H1 (cell line): Measurements from ENCODE around the gene GHRHR. TPM values are rescaled to one million over a fixed set of nuclear protein-coding genes. Genes with fewer than 3 reads are reported as not detected.

Experiments
- CTCF ChIA-PET: fragments of 300-600 bp; sonication (Branson Sonifier 250); formaldehyde crosslinking; loops from one replicate; lab custom pipeline; 2021; ENCODE audit not compliant: partially characterized antibody; lab: Charles Lee
- POLR2A ChIA-PET: fragments of 300-600 bp; sonication (Branson Sonifier 250); formaldehyde crosslinking; loops from one replicate; lab custom pipeline; 2021; ENCODE audit warnings: inconsistent platforms; ENCODE audit not compliant: partially characterized antibody; lab: Charles Lee
- DNase-seq, 2 experiments: peaks; one replicate each; pipeline versions ENCODE4 v3.0.0 to v3.0.0-alpha.2; 2010 to 2022; ENCODE audit warnings: low spot score in 2 of 2, low read depth in 1 of 2, mixed read lengths in 1 of 2
- FAIRE-seq: peaks from 2 replicates; lab custom pipeline; 2011; peaks lifted over from hg19 to GRCh38; lab: Jason Lieb, UNC
- H2AFZ ChIP-seq: 2 replicates; pipeline ENCODE4 v1.8.1; 2012; ENCODE audit warnings: low read length, inconsistent platforms
- H2AK5ac ChIP-seq: 2 replicates; pipeline ENCODE4 v1.6.1; 2013; ENCODE audit warnings: low read depth, low read length
- H2BK120ac ChIP-seq: replicated peaks from 2 replicates; pipeline ENCODE3; 2013; ENCODE audit warnings: low read depth, low read length, inconsistent platforms
- H2BK12ac ChIP-seq: 2 replicates; pipeline ENCODE4 v1.6.1; 2013; ENCODE audit warnings: low read depth, low read length
- H2BK15ac ChIP-seq: 2 replicates; pipeline ENCODE4 v1.6.1; 2013; ENCODE audit warnings: low read length
- H2BK20ac ChIP-seq: 2 replicates; pipeline ENCODE4 v1.6.1; 2013; ENCODE audit warnings: low read length
- H2BK5ac ChIP-seq: 2 replicates; pipeline ENCODE4 v1.6.1; 2013; ENCODE audit warnings: low read depth, low read length
- H3K14ac ChIP-seq: 2 replicates; pipeline ENCODE4 v1.6.1; 2013; ENCODE audit warnings: inconsistent platforms; ENCODE audit not compliant: insufficient read length
- H3K18ac ChIP-seq: 2 replicates; pipeline ENCODE4 v1.6.1; 2013; ENCODE audit warnings: low read length; ENCODE audit errors: extremely low read depth
- H3K23ac ChIP-seq: 2 replicates; pipeline ENCODE4 v1.6.1; 2013; ENCODE audit warnings: inconsistent platforms; ENCODE audit not compliant: insufficient read length
- H3K23me2 ChIP-seq: 2 replicates; pipeline ENCODE4 v1.6.1; 2013; ENCODE audit warnings: low read depth, low read length
- H3K27ac ChIP-seq: 2 replicates; pipeline ENCODE4 v1.6.1; 2011; ENCODE audit warnings: low read depth, low read length, inconsistent platforms
- H3K27me3 ChIP-seq, 4 experiments: replicated peaks in 1 of 4; 1 replicate in 1 of 4; 2 replicates in 3 of 4; pipeline versions ENCODE4 v1.6.1 to v1.8.1; 2011 to 2013; ENCODE audit warnings: low read length in 3 of 4, mild to moderate bottlenecking in 3 of 4, inconsistent platforms in 2 of 4, mixed read lengths in 2 of 4, moderate library complexity in 1 of 4; ENCODE audit not compliant: control insufficient read depth in 3 of 4, insufficient read depth in 3 of 4; ENCODE audit errors: extremely low read depth in 1 of 4
- H3K36me3 ChIP-seq, 4 experiments: 2 replicates each; pipeline versions ENCODE4 v1.6.1 to v1.8.1; 2011 to 2013; ENCODE audit warnings: mild to moderate bottlenecking in 4 of 4, low read length in 3 of 4, moderate library complexity in 2 of 4, control low read depth in 1 of 4, inconsistent platforms in 1 of 4; ENCODE audit not compliant: insufficient read depth in 4 of 4, control insufficient read depth in 2 of 4
- H3K4ac ChIP-seq: replicated peaks from 2 replicates; pipeline ENCODE3; 2013; ENCODE audit warnings: low read length, low read depth, mixed read lengths, inconsistent platforms; ENCODE audit not compliant: insufficient read length
- H3K4me1 ChIP-seq, 4 experiments: replicated peaks in 1 of 4; 1 replicate in 1 of 4; 2 replicates in 3 of 4; pipeline versions ENCODE4 v1.6.1 to v1.8.1; 2011 to 2013; ENCODE audit warnings: low read length in 3 of 4, inconsistent platforms in 2 of 4, mixed read lengths in 1 of 4; ENCODE audit not compliant: insufficient read depth in 4 of 4, control insufficient read depth in 3 of 4
- H3K4me2 ChIP-seq, 2 experiments: 2 replicates each; pipeline versions ENCODE4 v1.6.1 to v1.8.1; 2011 to 2013; ENCODE audit warnings: low read depth in 2 of 2, low read length in 2 of 2, control low read depth in 1 of 2, inconsistent platforms in 1 of 2, mild to moderate bottlenecking in 1 of 2; ENCODE audit not compliant: insufficient read depth in 1 of 2
- H3K4me3 ChIP-seq, 4 experiments: fragments of 200-600, 300-600 bp in 1 of 4; sonication (generic), shearing (Covaris generic), sonication (Bioruptor Twin) in 1 of 4; 2 replicates each; pipeline versions ENCODE4 v1.5.1 to v1.8.1; 2011 to 2016; ENCODE audit warnings: low read length in 4 of 4, low read depth in 3 of 4, control low read depth in 2 of 4, inconsistent platforms in 2 of 4, mild to moderate bottlenecking in 2 of 4, mixed read lengths in 1 of 4, moderate library complexity in 1 of 4; ENCODE audit not compliant: insufficient read depth in 2 of 4; ENCODE audit errors: extremely low read depth in 1 of 4
- H3K56ac ChIP-seq: replicated peaks from 2 replicates; pipeline ENCODE3; 2013; ENCODE audit warnings: low read depth, mild to moderate bottlenecking, mixed read lengths, low read length, inconsistent platforms; ENCODE audit not compliant: insufficient read length
- H3K79me1 ChIP-seq: 2 replicates; pipeline ENCODE4 v1.6.1; 2013; ENCODE audit warnings: low read depth, low read length, control low read depth
- H3K79me2 ChIP-seq, 2 experiments: 2 replicates each; pipeline versions ENCODE4 v1.6.1 to v1.8.1; 2012 to 2013; ENCODE audit warnings: low read length in 2 of 2, mild to moderate bottlenecking in 2 of 2, inconsistent platforms in 1 of 2; ENCODE audit not compliant: insufficient read depth in 2 of 2, control insufficient read depth in 1 of 2
- H3K9ac ChIP-seq, 4 experiments: replicated peaks in 1 of 4; 1 replicate in 1 of 4; 2 replicates in 3 of 4; pipeline versions ENCODE4 v1.6.1 to v1.8.1; 2011 to 2013; ENCODE audit warnings: low read depth in 3 of 4, low read length in 3 of 4, control low read depth in 2 of 4, mild to moderate bottlenecking in 2 of 4, moderate library complexity in 2 of 4, inconsistent platforms in 1 of 4; ENCODE audit errors: extremely low read depth in 1 of 4
- H3K9me3 ChIP-seq, 2 experiments: 2 replicates each; pipeline versions ENCODE4 v1.6.1 to v1.8.1; 2012 to 2013; ENCODE audit warnings: mild to moderate bottlenecking in 2 of 2, moderate library complexity in 2 of 2, control low read depth in 1 of 2, inconsistent platforms in 1 of 2, low read depth in 1 of 2, low read length in 1 of 2, mixed read lengths in 1 of 2; ENCODE audit not compliant: insufficient read depth in 2 of 2
- H4K20me1 ChIP-seq, 2 experiments: replicated peaks in 1 of 2; 2 replicates each; pipeline versions ENCODE3 to v1.8.1; 2011 to 2013; ENCODE audit warnings: inconsistent platforms in 2 of 2, low read length in 2 of 2, mild to moderate bottlenecking in 1 of 2; ENCODE audit not compliant: insufficient read depth in 2 of 2, control insufficient read depth in 1 of 2
- H4K5ac ChIP-seq: 2 replicates; pipeline ENCODE4 v1.6.1; 2013; ENCODE audit warnings: low read length, low read depth, mixed read lengths, inconsistent platforms; ENCODE audit not compliant: insufficient read length
- H4K8ac ChIP-seq: 2 replicates; pipeline ENCODE4 v1.8.0; 2013; ENCODE audit warnings: mild to moderate bottlenecking, moderate library complexity, low read length, inconsistent platforms; ENCODE audit not compliant: insufficient read depth; ENCODE audit errors: extremely low read depth
- H4K91ac ChIP-seq: replicated peaks from 2 replicates; pipeline ENCODE3; 2013; ENCODE audit warnings: low read length, mixed read lengths, inconsistent platforms; ENCODE audit not compliant: insufficient read length
- ASH2L ChIP-seq: fragments of 200-600, 300-600 bp; sonication (generic); IDR thresholded peaks from one replicate; pipeline ENCODE4 v1.7.1; 2017; ENCODE audit warnings: low read length
- BRCA1 ChIP-seq: IDR thresholded peaks from 2 replicates; pipeline ENCODE4 v1.6.1; 2012; ENCODE audit warnings: low read depth, low read length, improper control_type of control experiment
- CHD2 ChIP-seq: IDR thresholded peaks from 2 replicates; pipeline ENCODE4 v1.6.1; 2012; ENCODE audit warnings: low read length, improper control_type of control experiment
- FOSL1 ChIP-seq: IDR thresholded peaks from 2 replicates; pipeline ENCODE4 v1.6.1; 2011; ENCODE audit warnings: mild to moderate bottlenecking, low read depth, low read length, moderate library complexity; ENCODE audit not compliant: insufficient read depth
- GABPA ChIP-seq: IDR thresholded peaks from 2 replicates; pipeline ENCODE4 v1.6.1; 2011; ENCODE audit warnings: mild to moderate bottlenecking, low read length, moderate library complexity, borderline replicate concordance; ENCODE audit not compliant: insufficient read depth
- SIRT6 ChIP-seq: IDR thresholded peaks from one replicate; pipeline ENCODE4 v1.7.1; 2012; ENCODE audit warnings: low read length, inconsistent platforms
- SUZ12 ChIP-seq: fragments of 200-600 bp; sonication (generic); IDR thresholded peaks from 2 replicates; pipeline ENCODE4 v1.6.1; 2012; ENCODE audit warnings: mild to moderate bottlenecking, inconsistent platforms, low read length, moderate library complexity, mixed read lengths
- TCF12 ChIP-seq: IDR thresholded peaks from 2 replicates; pipeline ENCODE4 v1.6.1; 2011; ENCODE audit warnings: low read depth, mild to moderate bottlenecking, low read length
- WGBS, 2 experiments: shearing (Covaris generic) in 1 of 2; methylation state at CpG; one replicate each; pipeline versions ENCODE4 v1.1.6 to v1.1.7; 2013 to 2015; ENCODE audit warnings: low lambda C conversion rate in 2 of 2, mixed read lengths in 2 of 2, inconsistent platforms in 1 of 2, low coverage in 1 of 2, missing lambda C conversion rate in 1 of 2; ENCODE audit not compliant: insufficient replicate concordance in 2 of 2, insufficient coverage in 1 of 2, insufficient read length in 1 of 2; ENCODE audit errors: extremely low coverage in 1 of 2, missing lambda C conversion rate in 1 of 2; 5-methylcytosine and 5-hydroxymethylcytosine counted together
- polyA plus RNA-seq, 7 experiments: library from polyadenylated mRNA; depleted of rRNA in 3 of 7; stranded (reverse) in 5 of 7; unstranded in 2 of 7; fragments of >200 nt in 5 of 7; fragments of 200-250 nt in 2 of 7; gene quantifications; 1 replicate in 5 of 7; 2 replicates in 1 of 7; 4 replicates in 1 of 7; pipeline versions ENCODE4 v1.2.1 to v1.2.3, GENCODE V29; 2011 to 2013; ENCODE audit warnings: missing spikeins in 2 of 7, mixed read lengths in 2 of 7
- total RNA-seq: library from RNA; stranded (reverse); fragmentation: NEBNext Ultra II Directional; extraction: Animal tissue kit (Norgen Biotek cat#: 25700); gene quantifications from 2 replicates; pipeline ENCODE4 v1.2.1, GENCODE V29; 2021
- TF ChIP-seq, protein P1 (sequence below): IDR thresholded peaks from 2 replicates; pipeline ENCODE4 v1.6.1; 2011; ENCODE audit warnings: low read length, improper control_type of control experiment
- TF ChIP-seq, protein P2 (sequence below): IDR thresholded peaks from 2 replicates; pipeline ENCODE4 v1.6.1; 2012; ENCODE audit warnings: inconsistent platforms

GHRHR gene
- total and polyA plus RNA-seq, 2 of the 8 experiments (the other 6 are each of a cell fraction or from before 2014, with no cell fraction given) = 0.60 to 6.5 TPM

DNA sequence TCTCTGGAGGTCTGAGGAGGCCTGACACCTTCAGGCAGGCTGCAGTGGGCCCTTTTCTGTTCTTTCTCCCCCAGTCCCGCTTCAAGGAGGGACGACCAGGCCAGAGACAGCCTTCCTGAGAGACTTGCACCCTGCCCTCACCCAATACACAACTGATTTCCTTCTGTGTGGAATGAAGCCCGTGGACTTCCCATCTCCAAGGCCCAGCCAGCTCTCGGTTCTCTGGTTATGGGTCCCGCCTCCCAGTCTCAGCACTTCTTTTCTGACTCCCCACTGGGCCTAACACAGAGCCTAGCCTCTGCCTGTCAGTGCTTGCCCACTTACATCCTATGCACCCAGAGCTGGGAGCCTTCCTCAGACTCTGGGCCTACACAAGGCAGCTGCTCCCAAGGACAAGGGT lies 64.3 kb downstream of the GHRHR start:
- POLR2A ChIA-PET = no interaction called here
- H3K27me3 ChIP-seq = no peaks in the 10 kb centered on the region
- TF ChIP-seq ASH2L (no peak), BRCA1 (no peak), FOSL1 (no peak), TCF12 (no peak), GABPA (no peak), SIRT6 (no peak), SUZ12 (no peak), CHD2 (no peak)
- TF ChIP-seq, protein P1, sequence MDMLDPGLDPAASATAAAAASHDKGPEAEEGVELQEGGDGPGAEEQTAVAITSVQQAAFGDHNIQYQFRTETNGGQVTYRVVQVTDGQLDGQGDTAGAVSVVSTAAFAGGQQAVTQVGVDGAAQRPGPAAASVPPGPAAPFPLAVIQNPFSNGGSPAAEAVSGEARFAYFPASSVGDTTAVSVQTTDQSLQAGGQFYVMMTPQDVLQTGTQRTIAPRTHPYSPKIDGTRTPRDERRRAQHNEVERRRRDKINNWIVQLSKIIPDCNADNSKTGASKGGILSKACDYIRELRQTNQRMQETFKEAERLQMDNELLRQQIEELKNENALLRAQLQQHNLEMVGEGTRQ = no peak
- TF ChIP-seq, protein P2, sequence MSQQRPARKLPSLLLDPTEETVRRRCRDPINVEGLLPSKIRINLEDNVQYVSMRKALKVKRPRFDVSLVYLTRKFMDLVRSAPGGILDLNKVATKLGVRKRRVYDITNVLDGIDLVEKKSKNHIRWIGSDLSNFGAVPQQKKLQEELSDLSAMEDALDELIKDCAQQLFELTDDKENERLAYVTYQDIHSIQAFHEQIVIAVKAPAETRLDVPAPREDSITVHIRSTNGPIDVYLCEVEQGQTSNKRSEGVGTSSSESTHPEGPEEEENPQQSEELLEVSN = no peak
- H3K18ac ChIP-seq = 0 out of 2 replicates have a peak overlapping the region, but pooled peaks have one; percentile 78
- no peaks in the 10 kb centered on the region for H3K23me2 ChIP-seq
- H4K91ac ChIP-seq = no peak overlapping the region
- H3K27ac ChIP-seq = no peak overlapping the region
- H3K36me3 ChIP-seq = no peaks in the 10 kb centered on the region
- no peak overlapping the region for H2AFZ ChIP-seq
- H3K9ac ChIP-seq = no peak overlapping the region
- no peak overlapping the region for H3K4ac ChIP-seq
- H2BK20ac ChIP-seq = no peak overlapping the region
- FAIRE-seq = no peak
- no peaks in the 10 kb centered on the region; the same call in 1 of the 2 replicates for H3K79me1 ChIP-seq
- no peak overlapping the region for H2BK5ac ChIP-seq
- no peak overlapping the region for H3K23ac ChIP-seq
- H3K4me1 ChIP-seq = peaks cover 3 to 10% (median 6%) of the 10 kb centered on the region in 4 experiments
- H2BK120ac ChIP-seq = no peak overlapping the region
- H4K8ac ChIP-seq = no peak overlapping the region
- H2AK5ac ChIP-seq = no peak overlapping the region
- no peak overlapping the region for H3K56ac ChIP-seq
- no peak overlapping the region for H4K5ac ChIP-seq
- no peak overlapping the region for H3K4me3 ChIP-seq
- no peak overlapping the region for H2BK15ac ChIP-seq
- peak overlapping the region; percentile 60; the same call in 1 of the 2 replicates for H2BK12ac ChIP-seq
- WGBS, 2 experiments = 89% methylated on average over 5 of the region's 5 CpGs; no CpG with 5 or more reads in 1 of the 2 experiments
- CTCF ChIA-PET = interaction anchor here (1.3 to 52.0 kb wide), 7 partner anchors 12 to 96 kb away, joined by 3 to 880 read pairs (median 10); partner anchors contain the start of genes ADCYAP1R1 and GHRHR
- H3K4me2 ChIP-seq = no peak overlapping the region
- no peaks in the 10 kb centered on the region for H3K79me2 ChIP-seq
- H3K14ac ChIP-seq = no peak overlapping the region
- no peaks in the 10 kb centered on the region for H3K9me3 ChIP-seq
- no peaks in the 10 kb centered on the region for H4K20me1 ChIP-seq
- DNase-seq = no peak
